Tibial nerve (tissue), 4 donors: ENCODE results near the gene KLHL13. TPM values are rescaled to one million over a fixed set of nuclear protein-coding genes. Genes with fewer than 3 reads are reported as not detected.
"Not testable (repeated sequence)": the region's sequence is repeated elsewhere in the genome, so short reads cannot be mapped to it uniquely, and the experiment has no call there.

ENCODE experiments used
- DNase-seq, 2 donors: peaks; one replicate each; pipeline ENCODE4 v3.0.0-alpha.2; 2019; ENCODE audit warnings: low spot score in 2 of 2
- H3K27ac ChIP-seq, 4 donors: fragments of 200-600 bp; sonication (generic) in 3 of 4; one replicate each; pipeline ENCODE4 v1.5.1; 2017 to 2019; ENCODE audit warnings: mild to moderate bottlenecking in 1 of 4
- H3K27me3 ChIP-seq, 2 donors: fragments of 200-600 bp; sonication (generic) in 1 of 2; one replicate each; pipeline versions ENCODE4 v1.5.1 to v1.6.0; 2017 to 2019
- H3K36me3 ChIP-seq, 3 donors: fragments of 200-600 bp; sonication (generic); one replicate each; pipeline ENCODE4 v1.5.1; 2018 to 2019
- H3K4me1 ChIP-seq, 4 donors: fragments of 200-600 bp; sonication (generic) in 3 of 4; one replicate each; pipeline ENCODE4 v1.5.1; 2017 to 2019
- H3K4me3 ChIP-seq, 4 donors: fragments of 200-600 bp; sonication (generic) in 3 of 4; one replicate each; pipeline ENCODE4 v1.5.1; 2017 to 2019; ENCODE audit warnings: mild to moderate bottlenecking in 1 of 4, moderate library complexity in 1 of 4
- H3K9me3 ChIP-seq, 4 donors: fragments of 200-600 bp; sonication (generic) in 3 of 4; one replicate each; pipeline ENCODE4 v1.5.1; 2017 to 2019
- CTCF ChIP-seq, 5 experiments: fragments of 200-600 bp in 3 of 5; fragments of 450-650 bp in 2 of 5; sonication (generic) in 3 of 5; IDR thresholded peaks; one replicate each; pipeline ENCODE4 v1.5.1; 2016 to 2019; ENCODE audit warnings: antibody characterized with exemption in 5 of 5, mild to moderate bottlenecking in 3 of 5, moderate library complexity in 2 of 5
- EP300 ChIP-seq, 2 donors: sonication (generic); formaldehyde crosslinking; IDR thresholded peaks; one replicate each; pipeline ENCODE4 v1.6.1; 2017; ENCODE audit warnings: antibody characterized with exemption in 2 of 2, mild to moderate bottlenecking in 1 of 2
- POLR2A ChIP-seq, 2 donors: fragments of 450-650 bp; IDR thresholded peaks; one replicate each; pipeline ENCODE4 v1.6.1; 2017; ENCODE audit warnings: antibody characterized with exemption in 2 of 2, mild to moderate bottlenecking in 2 of 2, moderate library complexity in 2 of 2
- WGBS, 2 donors: methylation state at CpG; one replicate each; pipeline ENCODE4 v1.1.5; 2018; 5-methylcytosine and 5-hydroxymethylcytosine counted together
- total RNA-seq, 4 donors: library from RNA; depleted of rRNA; stranded (reverse); fragments of >200 nt; gene quantifications; one replicate each; pipeline ENCODE4 v1.1.0, GENCODE V29; 2016

KLHL13 gene
- total RNA-seq, 4 donors from 2014 or later: 3.0 to 5.9 (median 4.4) TPM

- WGBS, 2 donors: 86 to 95% methylated on average over 2 of the region's 2 CpGs
- H3K36me3 ChIP-seq: no peaks in the 10 kb centered on the region
- no peaks in the 10 kb centered on the region for H3K27me3 ChIP-seq
- no peak for DNase-seq
- no peak overlapping the region for H3K4me3 ChIP-seq
- no peak for TF ChIP-seq POLR2A (IDR thresholded peaks at IDR 0.05)
- TF ChIP-seq EP300 (IDR thresholded peaks at IDR 0.05): no peak
- TF ChIP-seq CTCF (IDR thresholded peaks at IDR 0.05): no peak
- H3K27ac ChIP-seq: no peak overlapping the region
- H3K4me1 ChIP-seq: no peaks in the 10 kb centered on the region
- H3K9me3 ChIP-seq: no peaks in the 10 kb centered on the region
These were observed 180.5 kb downstream of the KLHL13 start for GRCh38 chrX:117936118-117936517.

GRCh38 chrX:117930116-117930515, 186.5 kb downstream of the KLHL13 start:
- H3K9me3 ChIP-seq, H3K4me1 ChIP-seq, H3K27me3 ChIP-seq: not testable (repeated sequence)

GRCh38 chrX:117919755-117920154, 196.9 kb downstream of the KLHL13 start:
- no peak overlapping the region for H3K27ac ChIP-seq
- DNase-seq: no peak
- H3K27me3 ChIP-seq: no peaks in the 10 kb centered on the region
- H3K4me3 ChIP-seq: no peak overlapping the region
- 75 to 83% methylated on average over 1 of the region's 1 CpG for WGBS, 2 donors
- H3K36me3 ChIP-seq: no peaks in the 10 kb centered on the region
- TF ChIP-seq CTCF (IDR thresholded peaks at IDR 0.05): no peak
- no peaks in the 10 kb centered on the region for H3K9me3 ChIP-seq
- no peaks in the 10 kb centered on the region for H3K4me1 ChIP-seq

More at GRCh38 chrX:117930116-117930515, 186.5 kb downstream of the KLHL13 start:
- H3K36me3 ChIP-seq, DNase-seq, H3K4me3 ChIP-seq, H3K27ac ChIP-seq: not testable (repeated sequence)

GRCh38 chrX:117910216-117910615, 206.4 kb downstream of the KLHL13 start:
- no peak for DNase-seq
- no peak overlapping the region for H3K4me3 ChIP-seq
- H3K9me3 ChIP-seq: no peaks in the 10 kb centered on the region
- 73 to 79% methylated on average over 1 of the region's 1 CpG for WGBS, 2 donors
- H3K27me3 ChIP-seq: no peaks in the 10 kb centered on the region
- H3K4me1 ChIP-seq: no peaks in the 10 kb centered on the region
- H3K27ac ChIP-seq: no peak overlapping the region
- H3K36me3 ChIP-seq: no peaks in the 10 kb centered on the region
- TF ChIP-seq EP300 (IDR thresholded peaks at IDR 0.05): no peak
- TF ChIP-seq CTCF (IDR thresholded peaks at IDR 0.05): no peak
- TF ChIP-seq POLR2A (IDR thresholded peaks at IDR 0.05): no peak

- no peaks in the 10 kb centered on the region for H3K4me1 ChIP-seq
- H3K4me3 ChIP-seq: no peak overlapping the region
- no peak for DNase-seq
- no peak for TF ChIP-seq CTCF (IDR thresholded peaks at IDR 0.05)
- TF ChIP-seq EP300 (IDR thresholded peaks at IDR 0.05): no peak
- no peak for TF ChIP-seq POLR2A (IDR thresholded peaks at IDR 0.05)
- 36 to 50% methylated on average over 1 of the region's 1 CpG for WGBS, 2 donors
- no peaks in the 10 kb centered on the region for H3K27me3 ChIP-seq
- no peaks in the 10 kb centered on the region for H3K36me3 ChIP-seq
- H3K9me3 ChIP-seq: no peaks in the 10 kb centered on the region
- no peak overlapping the region for H3K27ac ChIP-seq
These were observed 218.4 kb downstream of the KLHL13 start for GRCh38 chrX:117898226-117898625.

GRCh38 chrX:117895418-117895817, 221.2 kb downstream of the KLHL13 start:
- no peaks in the 10 kb centered on the region for H3K4me1 ChIP-seq
- no peaks in the 10 kb centered on the region for H3K36me3 ChIP-seq
- DNase-seq: no peak
- no peaks in the 10 kb centered on the region for H3K9me3 ChIP-seq
- 25 to 28% methylated on average over 1 of the region's 1 CpG for WGBS, 2 donors
- H3K27me3 ChIP-seq: no peaks in the 10 kb centered on the region
- TF ChIP-seq POLR2A (IDR thresholded peaks at IDR 0.05): no peak
- no peak for TF ChIP-seq EP300 (IDR thresholded peaks at IDR 0.05)
- TF ChIP-seq CTCF (IDR thresholded peaks at IDR 0.05): no peak
- no peak overlapping the region for H3K4me3 ChIP-seq
- no peak overlapping the region for H3K27ac ChIP-seq
